ENCODE results near the gene IMP3.

Gene IMP3

GRCh38 chr15:75675579-75676404 is 35.8 kb upstream of the IMP3 start:
- H3K27ac ChIP-seq: no peak overlapping the region
- TF ChIP-seq CTCF (conservative IDR thresholded peaks at IDR 0.05): no peak

- no peak overlapping the region for H3K27ac ChIP-seq
Measured at GRCh38 chr15:75674366-75674765, 34.3 kb upstream of the IMP3 start.

GRCh38 chr15:75673426-75674235 is 33.6 kb upstream of the IMP3 start:
- no peak for TF ChIP-seq CTCF (conservative IDR thresholded peaks at IDR 0.05)
- no peak overlapping the region; the same call in 1 of the 2 replicates for H3K27ac ChIP-seq

More at GRCh38 chr15:75674366-75674765, 34.3 kb upstream of the IMP3 start:
- no peak for TF ChIP-seq CTCF (conservative IDR thresholded peaks at IDR 0.05)

GRCh38 chr15:75672646-75673425 is 32.8 kb upstream of the IMP3 start:
- no peak overlapping the region; the same call in 1 of the 2 replicates for H3K27ac ChIP-seq
- TF ChIP-seq CTCF (conservative IDR thresholded peaks at IDR 0.05): no peak

GRCh38 chr15:75671730-75672602 is 31.9 kb upstream of the IMP3 start:
- H3K27ac ChIP-seq: no peak overlapping the region
- no peak for TF ChIP-seq CTCF (conservative IDR thresholded peaks at IDR 0.05)

- TF ChIP-seq CTCF (conservative IDR thresholded peaks at IDR 0.05): no peak
- H3K27ac ChIP-seq: no peak overlapping the region
Measured at GRCh38 chr15:75669879-75670212, 29.8 kb upstream of the IMP3 start.

Data from VCaP (cell line).